ENCODE measurements around the gene ATMIN.
A peak's percentile ranks its signal among the peaks of the same experiment; 100 is the strongest.

DNA sequence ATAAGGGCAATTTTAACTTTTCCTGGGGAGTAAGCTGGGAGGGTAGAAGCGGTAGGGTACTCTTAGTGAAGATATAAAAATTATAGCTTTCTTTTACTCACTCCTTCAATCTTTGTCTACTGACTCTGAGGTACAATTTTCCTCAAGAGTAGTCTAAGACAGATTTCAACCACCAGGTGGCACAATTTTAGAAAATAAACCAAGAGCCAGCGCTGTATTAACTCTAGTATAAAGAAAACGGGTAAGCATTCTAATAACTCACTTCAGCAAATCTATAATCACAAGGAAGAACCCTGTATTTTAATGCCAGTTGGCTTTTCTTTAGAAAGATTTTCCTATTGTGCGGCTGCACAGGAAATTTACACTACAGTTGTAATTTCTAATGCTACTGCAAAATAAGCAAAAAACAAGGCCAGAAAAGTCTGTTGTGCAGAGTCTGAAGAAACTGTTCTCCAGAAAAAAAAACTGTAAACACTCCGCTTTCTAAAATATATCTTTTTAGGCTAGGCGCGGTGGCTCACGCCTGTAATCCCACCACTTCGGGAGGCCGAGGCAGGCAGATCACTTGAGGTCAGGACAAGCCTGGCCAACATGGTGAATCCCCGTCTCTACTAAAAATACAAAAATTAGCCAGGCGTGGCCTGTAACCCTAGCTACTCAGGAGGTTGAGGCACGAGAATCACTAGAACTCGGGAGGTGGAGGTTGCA is 30.8 kb upstream of the ATMIN start:
- peak; percentile 81 for TF ChIP-seq CTCF (conservative IDR thresholded peaks at IDR 0.05)
- TF ChIP-seq EZH2 (IDR thresholded peaks at IDR 0.05; ENCODE audit: low read depth): no peak
